HEK293 (cell line): ENCODE results near the gene GNB3.
"Not testable (repeated sequence)": the region's sequence is repeated elsewhere in the genome, so short reads cannot be mapped to it uniquely, and the experiment has no call there.

Experiments
- CTCF ChIA-PET: fragments of 350-600 bp; formaldehyde crosslinking; extraction: SDS; loops from one replicate; lab custom pipeline; 2021; ENCODE audit warnings: antibody characterized with exemption; lab: Yijun Ruan, JAX
- POLR2A ChIA-PET: fragments of 300-600 bp; formaldehyde crosslinking; extraction: SDS; loops from one replicate; lab custom pipeline; 2020; ENCODE audit warnings: antibody characterized with exemption, inconsistent platforms; lab: Yijun Ruan, JAX
- H3K27ac ChIP-seq: fragments of 200-500 bp; sonication (Bioruptor generic); 2 replicates; pipeline ENCODE4 v1.5.1; 2014; ENCODE audit warnings: low read depth, low read length, control low read depth, inconsistent platforms; ENCODE audit errors: extremely low read depth
- H3K36me3 ChIP-seq, 2 experiments: fragments of 200-500 bp in 1 of 2; sonication (Bioruptor generic) in 1 of 2; 1 replicate in 1 of 2; 2 replicates in 1 of 2; pipeline ENCODE4 v1.5.1; 2014 to 2017; ENCODE audit warnings: inconsistent platforms in 2 of 2, low read length in 2 of 2; ENCODE audit not compliant: control insufficient read depth in 2 of 2, insufficient read depth in 1 of 2
- H3K4me1 ChIP-seq: fragments of 200-500 bp; sonication (Bioruptor generic); 2 replicates; pipeline ENCODE4 v1.5.1; 2014; ENCODE audit warnings: mild to moderate bottlenecking, low read length, inconsistent platforms; ENCODE audit not compliant: control insufficient read depth, insufficient read depth
- H3K4me3 ChIP-seq: 2 replicates; pipeline ENCODE4 v1.5.1; 2011; ENCODE audit warnings: low read depth, mild to moderate bottlenecking, control low read depth, low read length, moderate library complexity
- H3K9me3 ChIP-seq: fragments of 200-500 bp; sonication (Bioruptor generic); 2 replicates; pipeline ENCODE4 v1.5.1; 2014; ENCODE audit warnings: low read depth, low read length, inconsistent platforms; ENCODE audit not compliant: control insufficient read depth, insufficient read depth
- HIC1 ChIP-seq: fragments of 450-650 bp; formaldehyde crosslinking; IDR thresholded peaks from 2 replicates; pipeline ENCODE4 v1.5.1; 2016; ENCODE audit warnings: missing biosample characterization, missing genetic modification characterization
- KLF7 ChIP-seq: fragments of 450-650 bp; formaldehyde crosslinking; IDR thresholded peaks from 2 replicates; pipeline ENCODE4 v1.5.1; 2016; ENCODE audit warnings: missing biosample characterization, missing genetic modification characterization, borderline replicate concordance
- OVOL3 ChIP-seq: fragments of 450-650 bp; formaldehyde crosslinking; IDR thresholded peaks from 2 replicates; pipeline ENCODE4 v1.5.1; 2016; ENCODE audit warnings: missing biosample characterization, missing genetic modification characterization
- YY1 ChIP-seq: fragments of 450-650 bp; formaldehyde crosslinking; IDR thresholded peaks from 2 replicates; pipeline ENCODE4 v1.5.1; 2018; ENCODE audit warnings: missing biosample characterization, missing genetic modification characterization
- ZBTB1 ChIP-seq: fragments of 450-650 bp; formaldehyde crosslinking; IDR thresholded peaks from 2 replicates; pipeline ENCODE4 v1.5.1; 2016; ENCODE audit warnings: missing biosample characterization, missing genetic modification characterization
- ZFP3 ChIP-seq: fragments of 450-650 bp; formaldehyde crosslinking; IDR thresholded peaks from 2 replicates; pipeline ENCODE4 v1.5.1; 2016; ENCODE audit warnings: low read depth, missing biosample characterization, missing genetic modification characterization
- ZNF121 ChIP-seq: fragments of 450-650 bp; formaldehyde crosslinking; IDR thresholded peaks from 2 replicates; pipeline ENCODE4 v1.5.1; 2016; ENCODE audit warnings: missing biosample characterization, missing genetic modification characterization
- ZNF174 ChIP-seq: fragments of 450-650 bp; formaldehyde crosslinking; IDR thresholded peaks from 2 replicates; pipeline ENCODE4 v1.5.0; 2017; ENCODE audit warnings: missing biosample characterization, mild to moderate bottlenecking, missing genetic modification characterization
- ZNF2 ChIP-seq: fragments of 450-650 bp; formaldehyde crosslinking; IDR thresholded peaks from 2 replicates; pipeline ENCODE4 v1.5.1; 2016; ENCODE audit warnings: missing biosample characterization, missing genetic modification characterization
- ZNF394 ChIP-seq: fragments of 450-650 bp; formaldehyde crosslinking; IDR thresholded peaks from 2 replicates; pipeline ENCODE4 v1.5.1; 2016; ENCODE audit warnings: missing biosample characterization, missing genetic modification characterization, mild to moderate bottlenecking, moderate library complexity, borderline replicate concordance
- ZNF548 ChIP-seq: fragments of 450-650 bp; formaldehyde crosslinking; IDR thresholded peaks from 2 replicates; pipeline ENCODE4 v1.5.1; 2016; ENCODE audit warnings: missing biosample characterization, missing genetic modification characterization
- ZNF549 ChIP-seq: fragments of 450-650 bp; IDR thresholded peaks from 2 replicates; pipeline ENCODE4 v1.5.1; 2018; ENCODE audit warnings: missing biosample characterization, missing genetic modification characterization, mild to moderate bottlenecking, inconsistent platforms, moderate library complexity
- ZNF707 ChIP-seq: fragments of 450-650 bp; formaldehyde crosslinking; IDR thresholded peaks from 2 replicates; pipeline ENCODE4 v1.5.1; 2016; ENCODE audit warnings: missing biosample characterization, missing genetic modification characterization
- ZNF768 ChIP-seq: fragments of 450-650 bp; formaldehyde crosslinking; IDR thresholded peaks from 2 replicates; pipeline ENCODE4 v1.5.1; 2018; ENCODE audit warnings: missing biosample characterization, mild to moderate bottlenecking, missing genetic modification characterization

Gene GNB3

DNA sequence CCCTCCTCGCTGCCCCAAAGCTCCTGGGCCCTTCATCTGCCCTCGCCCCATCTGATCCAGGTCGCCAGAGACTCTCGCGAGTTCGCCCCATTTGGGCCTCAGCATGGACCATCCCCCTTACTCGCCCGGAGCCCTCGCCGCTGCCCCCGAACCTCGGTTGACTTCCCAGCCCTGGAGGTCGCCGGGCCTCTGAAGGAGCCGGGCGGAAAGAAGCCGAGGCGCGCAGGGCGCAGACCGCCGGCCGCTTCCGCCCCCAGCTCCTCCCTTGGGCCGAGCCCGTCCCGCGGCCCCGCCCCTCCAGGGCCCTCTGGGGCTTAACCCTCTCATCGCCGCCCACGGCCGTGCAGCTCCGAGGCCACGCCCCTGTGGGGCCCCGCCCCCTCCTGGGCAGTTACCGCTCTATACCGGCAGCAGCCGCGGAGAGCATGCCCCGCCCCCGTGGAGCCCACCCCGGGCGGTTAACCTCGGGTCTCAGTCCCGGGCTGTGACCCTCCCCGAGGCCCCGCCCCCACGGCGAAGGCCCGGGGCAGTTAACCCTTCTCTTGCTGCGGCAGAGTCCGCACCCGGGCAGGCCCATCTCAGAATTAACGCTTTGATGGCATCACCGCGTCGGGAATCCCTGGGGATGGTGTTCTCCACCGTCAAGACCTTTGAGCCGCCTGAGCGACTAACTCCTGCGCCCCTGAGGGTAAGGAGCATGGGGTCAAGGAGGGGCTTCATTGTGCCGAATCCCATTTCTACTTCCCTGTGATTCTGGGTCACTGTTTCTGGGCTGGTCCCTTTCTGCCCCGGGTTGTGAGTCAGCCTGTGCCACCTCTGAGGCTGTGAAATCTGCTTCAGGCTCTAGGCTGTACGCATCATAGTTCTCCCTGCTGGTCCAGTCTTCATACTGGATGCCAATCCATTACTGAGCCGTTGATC is 32.6 kb downstream of the GNB3 start, which contains the start of gene SPSB2 (continued):
- TF ChIP-seq HIC1 (tag by site-specific recombination) = peak; percentile 29
- TF ChIP-seq ZNF707 (tag by site-specific recombination) = no peak
- TF ChIP-seq KLF7 = 0 out of 2 replicates have a peak, but pooled peaks have one; percentile 45
- TF ChIP-seq ZBTB1 = no peak
- no peak for TF ChIP-seq ZNF548

- H3K9me3 ChIP-seq, H3K27ac ChIP-seq, H3K4me1 ChIP-seq: not testable (repeated sequence)
- H3K36me3 ChIP-seq = peaks cover 4 to 36% of the 10 kb centered on the region in 2 experiments; a peak in 2 of 3 replicates
- H3K4me3 ChIP-seq = peak overlapping the region; percentile 67
- ChIA-PET CTCF (interaction anchor here (0.6 to 0.8 kb wide), 4 partner anchors 8 to 169 kb away, joined by 3 to 7 read pairs (median 4); no protein-coding TSS in a partner anchor), POLR2A (interaction anchor here (1.3 to 3.1 kb wide), 6 partner anchors 9 to 150 kb away, joined by 3 to 56 read pairs (median 14); partner anchors contain the start of gene COPS7A)
These were observed 33.3 kb downstream of the GNB3 start for GRCh38 chr12:6874015-6874368.

DNA sequence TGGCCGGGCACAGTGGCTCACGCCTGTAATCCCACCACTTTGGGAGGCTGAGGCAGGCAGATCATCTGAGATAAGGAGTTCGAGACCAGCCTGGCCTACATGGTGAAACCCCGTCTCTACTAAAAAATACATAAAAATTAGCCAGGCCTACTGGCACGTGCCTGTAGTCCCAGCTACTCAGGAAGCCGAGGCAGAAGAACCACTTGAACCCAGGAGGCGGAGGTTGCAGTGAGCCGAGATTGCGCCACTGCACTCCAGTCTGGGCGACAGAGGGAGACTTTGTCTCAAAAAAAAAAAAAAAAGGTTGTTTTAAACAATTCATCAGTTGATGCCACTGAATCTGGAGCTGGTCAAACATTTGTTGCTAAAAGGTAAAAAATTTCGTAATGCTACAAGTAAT is 39.1 kb downstream of the GNB3 start:
- ChIA-PET POLR2A (interaction anchor here (0.7 to 2.8 kb wide), 3 partner anchors 9 to 43 kb away, joined by 3 to 17 read pairs (median 6); partner anchors contain the start of gene TPI1), CTCF (interaction anchor here (3.7 to 3.8 kb wide), 2 partner anchors 11 kb away, joined by 17 to 22 read pairs; no protein-coding TSS in a partner anchor)
- not testable (repeated sequence) for H3K27ac ChIP-seq

DNA sequence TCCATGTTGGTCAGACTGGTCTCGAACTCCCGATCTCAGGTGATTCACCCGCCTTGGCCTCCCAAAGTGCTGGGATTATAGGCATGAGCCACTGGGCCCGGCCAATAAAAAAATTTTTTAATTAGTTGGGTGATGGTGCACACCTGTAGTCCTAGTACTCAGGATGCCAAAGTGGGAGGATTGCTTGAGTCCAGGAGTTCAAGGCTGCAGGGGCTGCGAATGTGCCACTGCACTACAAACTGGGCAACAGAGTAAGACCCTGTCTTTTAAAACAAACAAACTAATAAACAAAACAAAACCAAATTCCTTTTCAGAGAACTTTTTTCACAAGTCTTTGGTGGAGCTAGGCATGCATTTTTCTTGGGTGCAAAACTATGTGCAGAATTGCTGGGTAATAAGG is 42.5 kb downstream of the GNB3 start:
- no peak overlapping the region for H3K4me3 ChIP-seq
- no peaks in the 10 kb centered on the region for H3K4me1 ChIP-seq
- ChIA-PET POLR2A (interaction anchor here (4.2 kb wide), 1 partner anchor 10 kb away, joined by 23 read pairs; the partner anchor contains the start of gene SPSB2), CTCF (interaction anchor here (0.6 to 3.8 kb wide), 6 partner anchors 8 to 231 kb away, joined by 3 to 22 read pairs (median 9); partner anchors contain the start of gene SPSB2)
- TF ChIP-seq ZNF549 (no peak), ZNF121 (tag by site-specific recombination) (peak; percentile 71; the same call in 1 of the 2 replicates), ZNF174 (tag by site-specific recombination) (no peak)
- peaks cover 0 to 13% of the 10 kb centered on the region in 2 experiments; a peak in 2 of 3 replicates for H3K36me3 ChIP-seq
- H3K9me3 ChIP-seq = no peaks in the 10 kb centered on the region
- H3K27ac ChIP-seq = no peak overlapping the region

More for the DNA sequence above, 39.1 kb downstream of the GNB3 start:
- H3K9me3 ChIP-seq, H3K4me1 ChIP-seq, H3K4me3 ChIP-seq: not testable (repeated sequence)
- peaks cover 0 to 17% of the 10 kb centered on the region in 2 experiments; a peak in 2 of 3 replicates for H3K36me3 ChIP-seq

GRCh38 chr12:6883683-6884082 is 43.0 kb downstream of the GNB3 start:
- H3K9me3 ChIP-seq = no peaks in the 10 kb centered on the region
- POLR2A ChIA-PET = interaction anchor here (4.2 kb wide), 1 partner anchor 11 kb away, joined by 23 read pairs; the partner anchor contains the start of gene SPSB2
- no peak overlapping the region for H3K4me3 ChIP-seq
- H3K36me3 ChIP-seq = peaks cover 0 to 13% of the 10 kb centered on the region in 2 experiments; a peak in 2 of 3 replicates
- CTCF ChIA-PET = interaction anchor here (0.6 to 1.9 kb wide), 4 partner anchors 11 to 230 kb away, joined by 3 to 12 read pairs (median 3); partner anchors contain the start of gene SPSB2
- no peak overlapping the region for H3K27ac ChIP-seq
- TF ChIP-seq ZNF768 = no peak
- TF ChIP-seq ZNF2 (tag by site-specific recombination) = no peak
- TF ChIP-seq ZFP3 = no peak
- no peak for TF ChIP-seq ZNF394 (tag by site-specific recombination)
- no peak for TF ChIP-seq OVOL3 (tag by site-specific recombination)
- no peak for TF ChIP-seq YY1 (tag by site-specific recombination)
- H3K4me1 ChIP-seq = no peaks in the 10 kb centered on the region
